Measurements from ENCODE around the gene ZC3H7B. TPM values are rescaled to one million over a fixed set of nuclear protein-coding genes. Genes with fewer than 3 reads are reported as not detected.

ZC3H7B gene
- total RNA-seq, 2 experiments from 2014 or later = 41.7 to 42.1 TPM

- Mint-ChIP-seq H3K36me3 (ENCODE audit: low read depth) (no peaks in the 10 kb centered on the region), H3K27me3 (peaks cover 13% of the 10 kb centered on the region), H3K4me3 (no peak overlapping the region), H3K9me3 (no peaks in the 10 kb centered on the region), H3K27ac (no peak overlapping the region), H3K4me1 (no peaks in the 10 kb centered on the region)
- ChIA-PET CTCF (no interaction called here), POLR2A (no interaction called here)
- DNase-seq = no peak
Observed at GRCh38 chr22:41367680-41368542, 66.6 kb downstream of the ZC3H7B start.

- Mint-ChIP-seq H3K4me3 (no peak overlapping the region), H3K27me3 (peaks cover 13% of the 10 kb centered on the region), H3K9me3 (no peaks in the 10 kb centered on the region), H3K27ac (no peak overlapping the region), H3K4me1 (no peaks in the 10 kb centered on the region), H3K36me3 (ENCODE audit: low read depth) (no peaks in the 10 kb centered on the region)
- POLR2A ChIA-PET = no interaction called here
- no peak for DNase-seq
- CTCF ChIA-PET = no interaction called here
Observed at GRCh38 chr22:41368543-41369423, 67.5 kb downstream of the ZC3H7B start.

GRCh38 chr22:41369424-41369745, 68.1 kb downstream of the ZC3H7B start:
- ChIA-PET POLR2A (no interaction called here), CTCF (no interaction called here)
- Mint-ChIP-seq H3K4me1 (no peaks in the 10 kb centered on the region), H3K27me3 (peaks cover 13% of the 10 kb centered on the region), H3K27ac (no peak overlapping the region), H3K36me3 (ENCODE audit: low read depth) (no peaks in the 10 kb centered on the region), H3K4me3 (no peak overlapping the region), H3K9me3 (no peaks in the 10 kb centered on the region)
- no peak for DNase-seq

GRCh38 chr22:41369837-41370236, 68.5 kb downstream of the ZC3H7B start:
- no peak for DNase-seq
- H3K4me1 Mint-ChIP-seq = no peaks in the 10 kb centered on the region
- CTCF ChIA-PET = no interaction called here
- POLR2A ChIA-PET = interaction anchor here (1.4 kb wide), 1 partner anchor 11 kb away, joined by 5 read pairs; the partner anchor contains the start of gene TEF
- H3K4me3 Mint-ChIP-seq = no peak overlapping the region
- peaks cover 13% of the 10 kb centered on the region for H3K27me3 Mint-ChIP-seq
- no peaks in the 10 kb centered on the region for H3K9me3 Mint-ChIP-seq
- no peaks in the 10 kb centered on the region for H3K36me3 Mint-ChIP-seq (ENCODE audit: low read depth)
- H3K27ac Mint-ChIP-seq = no peak overlapping the region

GRCh38 chr22:41377846-41378245, 76.5 kb downstream of the ZC3H7B start:
- CTCF ChIA-PET = interaction anchor here (0.6 kb wide), 1 partner anchor 34 kb away, joined by 3 read pairs; no protein-coding TSS in a partner anchor
- Mint-ChIP-seq H3K27ac (no peak overlapping the region), H3K36me3 (ENCODE audit: low read depth) (no peaks in the 10 kb centered on the region), H3K4me3 (no peak overlapping the region), H3K4me1 (peaks cover 10% of the 10 kb centered on the region), H3K9me3 (no peaks in the 10 kb centered on the region), H3K27me3 (peaks cover 4% of the 10 kb centered on the region)
- POLR2A ChIA-PET = no interaction called here
- no peak for DNase-seq

- no peak overlapping the region for H3K4me3 Mint-ChIP-seq
- H3K36me3 Mint-ChIP-seq (ENCODE audit: low read depth) = no peaks in the 10 kb centered on the region
- peaks cover 15% of the 10 kb centered on the region for H3K4me1 Mint-ChIP-seq
- no peak for DNase-seq
- POLR2A ChIA-PET = interaction anchor here (0.7 to 4.3 kb wide), 12 partner anchors 9 to 287 kb away, joined by 3 to 36 read pairs (median 5); partner anchors contain the start of genes ACO2, PHF5A, PMM1 and RANGAP1
- no peak overlapping the region for H3K27ac Mint-ChIP-seq
- peaks cover 4% of the 10 kb centered on the region for H3K27me3 Mint-ChIP-seq
- H3K9me3 Mint-ChIP-seq = no peaks in the 10 kb centered on the region
- CTCF ChIA-PET = interaction anchor here (1.0 to 2.2 kb wide), 8 partner anchors 23 to 566 kb away, joined by 3 to 11 read pairs (median 5); partner anchors contain the start of genes ACO2, CENPM, PHF5A and PMM1
Observed at GRCh38 chr22:41380993-41381328, 79.6 kb downstream of the ZC3H7B start.

GRCh38 chr22:41381329-41382097, 80.2 kb downstream of the ZC3H7B start, which contains the start of gene TEF:
TSS of gene TEF (plus strand) at chr22:41381942. CDS start at chr22:41382045, 103 bp downstream.
- peaks cover 15% of the 10 kb centered on the region for H3K4me1 Mint-ChIP-seq
- peak within 1 kb of the TSS; percentile 88 for H3K4me3 Mint-ChIP-seq
- POLR2A ChIA-PET = interaction anchor here (0.6 to 4.3 kb wide), 19 partner anchors 9 to 431 kb away, joined by 3 to 36 read pairs (median 4); partner anchors contain the start of genes ACO2, DESI1, PHF5A and PMM1
- CTCF ChIA-PET = interaction anchor here (0.6 to 2.2 kb wide), 10 partner anchors 22 to 650 kb away, joined by 3 to 11 read pairs (median 5); partner anchors contain the start of genes ACO2, CENPM, PHF5A and PMM1
- peak; percentile 98 for DNase-seq
- H3K36me3 Mint-ChIP-seq (ENCODE audit: low read depth) = no peaks in the 10 kb centered on the region
- no peaks in the 10 kb centered on the region for H3K9me3 Mint-ChIP-seq
- peak within 1 kb of the TSS; percentile 89 for H3K27ac Mint-ChIP-seq
- peaks cover under 1% of the 10 kb centered on the region for H3K27me3 Mint-ChIP-seq

GRCh38 chr22:41382098-41382578, 80.8 kb downstream of the ZC3H7B start:
- peak; percentile 70 for DNase-seq
- H3K36me3 Mint-ChIP-seq (ENCODE audit: low read depth) = no peaks in the 10 kb centered on the region
- peak overlapping the region; percentile 87 for H3K27ac Mint-ChIP-seq
- peak overlapping the region; percentile 88 for H3K4me3 Mint-ChIP-seq
- peaks cover 15% of the 10 kb centered on the region for H3K4me1 Mint-ChIP-seq
- H3K9me3 Mint-ChIP-seq = no peaks in the 10 kb centered on the region
- ChIA-PET CTCF (interaction anchor here (1.3 to 2.2 kb wide), 5 partner anchors 22 to 565 kb away, joined by 3 to 11 read pairs (median 5); partner anchors contain the start of genes ACO2, CENPM and PHF5A), POLR2A (interaction anchor here (0.9 to 4.3 kb wide), 15 partner anchors 13 to 431 kb away, joined by 3 to 36 read pairs (median 4); partner anchors contain the start of genes ACO2, DESI1, PHF5A and PMM1)
- no peaks in the 10 kb centered on the region for H3K27me3 Mint-ChIP-seq

GRCh38 chr22:41382610-41383009, 81.3 kb downstream of the ZC3H7B start:
- Mint-ChIP-seq H3K36me3 (ENCODE audit: low read depth) (no peaks in the 10 kb centered on the region), H3K27me3 (no peaks in the 10 kb centered on the region), H3K4me3 (peak overlapping the region; percentile 88), H3K4me1 (peaks cover 15% of the 10 kb centered on the region), H3K27ac (peak overlapping the region; percentile 87), H3K9me3 (no peaks in the 10 kb centered on the region)
- DNase-seq = no peak
- ChIA-PET POLR2A (interaction anchor here (1.2 to 4.3 kb wide), 8 partner anchors 12 to 237 kb away, joined by 4 to 36 read pairs (median 9); partner anchors contain the start of genes ACO2, DESI1, PHF5A and PMM1), CTCF (interaction anchor here (1.3 to 2.2 kb wide), 2 partner anchors 21 to 150 kb away, joined by 3 to 11 read pairs; no protein-coding TSS in a partner anchor)

GRCh38 chr22:41383085-41383484, 81.8 kb downstream of the ZC3H7B start:
- ChIA-PET CTCF (interaction anchor here (1.6 kb wide), 1 partner anchor 21 kb away, joined by 4 read pairs; no protein-coding TSS in a partner anchor), POLR2A (interaction anchor here (1.6 to 4.3 kb wide), 5 partner anchors 12 to 97 kb away, joined by 4 to 36 read pairs (median 20); partner anchors contain the start of genes ACO2, PHF5A, RANGAP1 and TOB2)
- Mint-ChIP-seq H3K9me3 (no peaks in the 10 kb centered on the region), H3K27me3 (no peaks in the 10 kb centered on the region), H3K36me3 (ENCODE audit: low read depth) (no peaks in the 10 kb centered on the region), H3K4me1 (peaks cover 15% of the 10 kb centered on the region), H3K27ac (no peak overlapping the region), H3K4me3 (peak overlapping the region; percentile 88)
- no peak for DNase-seq

- no peak overlapping the region for H3K4me3 Mint-ChIP-seq
- peaks cover 15% of the 10 kb centered on the region for H3K4me1 Mint-ChIP-seq
- ChIA-PET CTCF (interaction anchor here (1.6 kb wide), 1 partner anchor 20 kb away, joined by 4 read pairs; no protein-coding TSS in a partner anchor), POLR2A (interaction anchor here (3.7 kb wide), 1 partner anchor 85 kb away, joined by 23 read pairs; the partner anchor contains the start of genes ACO2 and PHF5A)
- H3K27me3 Mint-ChIP-seq = no peaks in the 10 kb centered on the region
- H3K9me3 Mint-ChIP-seq = no peaks in the 10 kb centered on the region
- H3K27ac Mint-ChIP-seq = no peak overlapping the region
- no peak for DNase-seq
- H3K36me3 Mint-ChIP-seq (ENCODE audit: low read depth) = no peaks in the 10 kb centered on the region
Observed at GRCh38 chr22:41384128-41384527, 82.8 kb downstream of the ZC3H7B start.
